Liver (tissue), 3 donors: ENCODE results near the gene ADAMTS16.

ENCODE experiments used
- ATF3 ChIP-seq: IDR thresholded peaks from 2 replicates; pipeline ENCODE4 v1.6.1; 2016; ENCODE audit warnings: antibody characterized with exemption
- EGR1 ChIP-seq, 2 donors: IDR thresholded peaks; 2 replicates each; pipeline ENCODE4 v1.6.1; 2016 to 2018; ENCODE audit warnings: antibody characterized with exemption in 2 of 2, low read depth in 2 of 2
- FOXA1 ChIP-seq: IDR thresholded peaks from 2 replicates; pipeline ENCODE4 v1.6.1; 2016; ENCODE audit warnings: antibody characterized with exemption
- GABPA ChIP-seq, 2 donors: IDR thresholded peaks in 1 of 2; conservative IDR thresholded peaks in 1 of 2; 2 replicates each; pipeline ENCODE4 v1.6.1; 2016; ENCODE audit warnings: antibody characterized with exemption in 2 of 2, mild to moderate bottlenecking in 1 of 2, moderate library complexity in 1 of 2
- JUND ChIP-seq, 2 donors: IDR thresholded peaks; 2 replicates each; pipeline ENCODE4 v1.6.1; 2016; ENCODE audit warnings: antibody characterized with exemption in 2 of 2
- MAX ChIP-seq: IDR thresholded peaks from 2 replicates; pipeline ENCODE4 v1.6.1; 2016; ENCODE audit warnings: antibody characterized with exemption
- NR2F2 ChIP-seq: IDR thresholded peaks from 2 replicates; pipeline ENCODE4 v1.6.1; 2016; ENCODE audit warnings: antibody characterized with exemption
- RAD21 ChIP-seq, 2 donors: IDR thresholded peaks; 2 replicates each; pipeline ENCODE4 v1.6.1; 2016; ENCODE audit warnings: antibody characterized with exemption in 2 of 2, mild to moderate bottlenecking in 2 of 2
- SP1 ChIP-seq: IDR thresholded peaks from 2 replicates; pipeline ENCODE4 v1.6.1; 2018; ENCODE audit warnings: antibody characterized with exemption, mild to moderate bottlenecking
- TAF1 ChIP-seq: conservative IDR thresholded peaks from 2 replicates; pipeline ENCODE4 v1.6.1; 2016; ENCODE audit warnings: antibody characterized with exemption, mild to moderate bottlenecking
- YY1 ChIP-seq: IDR thresholded peaks from 2 replicates; pipeline ENCODE4 v1.6.1; 2016; ENCODE audit warnings: antibody characterized with exemption, mild to moderate bottlenecking
- TF ChIP-seq, protein P1 (sequence below): fragments of 150-350 bp; IDR thresholded peaks from 2 replicates; pipeline ENCODE4 v1.5.1; 2017; ENCODE audit warnings: improper control_type of control experiment, low read depth, low read length; ENCODE audit not compliant: missing input control
- TF ChIP-seq, protein P2 (sequence below): IDR thresholded peaks from 2 replicates; pipeline ENCODE4 v1.6.1; 2016; ENCODE audit warnings: antibody characterized with exemption, mild to moderate bottlenecking
- donor health status: healthy.
- donor health status: healthy.

DNA sequence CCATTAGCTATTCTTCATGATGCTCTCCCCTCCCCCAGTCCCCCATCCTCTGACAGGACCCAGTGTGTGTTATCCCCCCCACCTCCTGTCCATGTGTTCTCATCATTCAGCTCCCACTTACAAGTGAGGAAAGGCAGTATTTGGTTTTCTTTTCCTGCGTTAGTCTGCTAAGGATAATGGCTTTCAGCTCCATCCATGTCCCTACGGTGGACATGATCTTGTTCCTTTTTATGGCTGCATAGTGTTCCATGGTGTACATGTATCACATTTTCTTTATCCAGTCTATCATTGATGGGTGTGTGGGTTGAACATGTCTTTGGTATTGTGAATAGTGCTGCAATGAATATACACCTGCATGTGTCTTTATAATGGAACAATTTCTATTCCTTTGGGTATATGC, 181.0 kb downstream of the ADAMTS16 start:
- TF ChIP-seq, protein P1, sequence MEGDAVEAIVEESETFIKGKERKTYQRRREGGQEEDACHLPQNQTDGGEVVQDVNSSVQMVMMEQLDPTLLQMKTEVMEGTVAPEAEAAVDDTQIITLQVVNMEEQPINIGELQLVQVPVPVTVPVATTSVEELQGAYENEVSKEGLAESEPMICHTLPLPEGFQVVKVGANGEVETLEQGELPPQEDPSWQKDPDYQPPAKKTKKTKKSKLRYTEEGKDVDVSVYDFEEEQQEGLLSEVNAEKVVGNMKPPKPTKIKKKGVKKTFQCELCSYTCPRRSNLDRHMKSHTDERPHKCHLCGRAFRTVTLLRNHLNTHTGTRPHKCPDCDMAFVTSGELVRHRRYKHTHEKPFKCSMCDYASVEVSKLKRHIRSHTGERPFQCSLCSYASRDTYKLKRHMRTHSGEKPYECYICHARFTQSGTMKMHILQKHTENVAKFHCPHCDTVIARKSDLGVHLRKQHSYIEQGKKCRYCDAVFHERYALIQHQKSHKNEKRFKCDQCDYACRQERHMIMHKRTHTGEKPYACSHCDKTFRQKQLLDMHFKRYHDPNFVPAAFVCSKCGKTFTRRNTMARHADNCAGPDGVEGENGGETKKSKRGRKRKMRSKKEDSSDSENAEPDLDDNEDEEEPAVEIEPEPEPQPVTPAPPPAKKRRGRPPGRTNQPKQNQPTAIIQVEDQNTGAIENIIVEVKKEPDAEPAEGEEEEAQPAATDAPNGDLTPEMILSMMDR, result no peak
- no peak for TF ChIP-seq RAD21 (IDR thresholded peaks at IDR 0.05)
- TF ChIP-seq YY1, result no peak
- no peak for TF ChIP-seq MAX
- no peak for TF ChIP-seq ATF3
- TF ChIP-seq JUND (IDR thresholded peaks at IDR 0.05), result no peak
- no peak for TF ChIP-seq NR2F2
- no peak for TF ChIP-seq EGR1 (IDR thresholded peaks at IDR 0.05; ENCODE audit: low read depth in 2 of 2)
- no peak for TF ChIP-seq GABPA (IDR thresholded peaks at IDR 0.05 in 1 of 2, conservative IDR thresholded peaks at IDR 0.05 in 1 of 2)
- TF ChIP-seq, protein P2, sequence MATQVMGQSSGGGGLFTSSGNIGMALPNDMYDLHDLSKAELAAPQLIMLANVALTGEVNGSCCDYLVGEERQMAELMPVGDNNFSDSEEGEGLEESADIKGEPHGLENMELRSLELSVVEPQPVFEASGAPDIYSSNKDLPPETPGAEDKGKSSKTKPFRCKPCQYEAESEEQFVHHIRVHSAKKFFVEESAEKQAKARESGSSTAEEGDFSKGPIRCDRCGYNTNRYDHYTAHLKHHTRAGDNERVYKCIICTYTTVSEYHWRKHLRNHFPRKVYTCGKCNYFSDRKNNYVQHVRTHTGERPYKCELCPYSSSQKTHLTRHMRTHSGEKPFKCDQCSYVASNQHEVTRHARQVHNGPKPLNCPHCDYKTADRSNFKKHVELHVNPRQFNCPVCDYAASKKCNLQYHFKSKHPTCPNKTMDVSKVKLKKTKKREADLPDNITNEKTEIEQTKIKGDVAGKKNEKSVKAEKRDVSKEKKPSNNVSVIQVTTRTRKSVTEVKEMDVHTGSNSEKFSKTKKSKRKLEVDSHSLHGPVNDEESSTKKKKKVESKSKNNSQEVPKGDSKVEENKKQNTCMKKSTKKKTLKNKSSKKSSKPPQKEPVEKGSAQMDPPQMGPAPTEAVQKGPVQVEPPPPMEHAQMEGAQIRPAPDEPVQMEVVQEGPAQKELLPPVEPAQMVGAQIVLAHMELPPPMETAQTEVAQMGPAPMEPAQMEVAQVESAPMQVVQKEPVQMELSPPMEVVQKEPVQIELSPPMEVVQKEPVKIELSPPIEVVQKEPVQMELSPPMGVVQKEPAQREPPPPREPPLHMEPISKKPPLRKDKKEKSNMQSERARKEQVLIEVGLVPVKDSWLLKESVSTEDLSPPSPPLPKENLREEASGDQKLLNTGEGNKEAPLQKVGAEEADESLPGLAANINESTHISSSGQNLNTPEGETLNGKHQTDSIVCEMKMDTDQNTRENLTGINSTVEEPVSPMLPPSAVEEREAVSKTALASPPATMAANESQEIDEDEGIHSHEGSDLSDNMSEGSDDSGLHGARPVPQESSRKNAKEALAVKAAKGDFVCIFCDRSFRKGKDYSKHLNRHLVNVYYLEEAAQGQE, result no peak
- TF ChIP-seq FOXA1, result no peak
- no peak for TF ChIP-seq SP1
- TF ChIP-seq TAF1, result no peak
